Activated CD4-positive, alpha-beta T cell treated with anti-CD3 and anti-CD28 coated beads, Interleukin-2, amount 50 U/mL, for 4 hours (primary cell): ENCODE results near the gene SMARCAL1.

Source experiments
- DNase-seq, 2 experiments: peaks; one replicate each; pipeline ENCODE4 v3.0.0-alpha.2; 2020

Gene SMARCAL1

DNA sequence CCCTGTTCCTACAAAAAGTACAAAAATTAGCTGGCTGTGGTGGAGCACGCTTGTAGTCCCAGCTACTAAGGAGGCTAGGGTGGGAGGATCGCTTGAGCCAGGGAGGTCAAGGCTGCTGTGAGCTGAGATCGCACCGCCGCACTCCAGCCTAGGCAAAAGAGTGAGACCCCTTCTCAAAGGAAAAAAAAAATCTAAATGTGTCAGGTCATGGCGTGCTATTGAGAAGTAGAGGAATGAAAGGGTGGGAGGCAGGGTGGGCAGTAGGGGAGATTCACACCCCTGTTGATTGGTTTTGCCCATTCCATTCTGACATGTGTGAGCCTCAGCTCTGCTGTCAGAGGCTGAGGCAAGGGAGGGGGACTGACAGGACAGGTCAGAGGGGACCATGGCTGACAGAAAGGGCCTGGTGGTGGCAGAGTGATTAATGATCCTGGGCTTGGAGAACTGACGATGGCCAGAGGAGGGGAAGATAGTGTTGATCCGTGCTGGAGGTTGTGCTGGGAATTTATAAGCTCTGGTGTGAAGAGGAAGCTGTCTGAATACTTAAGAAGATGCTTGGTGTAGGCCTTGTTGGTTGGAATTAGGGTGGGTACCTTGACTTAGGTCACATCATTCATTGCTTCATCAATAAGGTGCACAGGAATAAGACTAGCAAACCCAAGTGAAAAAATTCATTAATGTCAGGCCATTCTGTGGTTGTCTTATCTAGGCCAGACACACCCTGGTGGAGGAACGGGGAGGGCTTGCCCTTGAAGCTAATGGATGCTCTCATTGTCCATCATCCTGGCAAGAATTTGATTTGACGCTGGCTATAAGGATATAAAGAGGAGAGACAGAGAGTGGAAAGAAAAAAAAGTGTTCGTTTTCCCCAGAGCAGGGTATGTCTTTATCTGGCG is 19.1 kb upstream of the SMARCAL1 start:
- no peak for DNase-seq

DNA sequence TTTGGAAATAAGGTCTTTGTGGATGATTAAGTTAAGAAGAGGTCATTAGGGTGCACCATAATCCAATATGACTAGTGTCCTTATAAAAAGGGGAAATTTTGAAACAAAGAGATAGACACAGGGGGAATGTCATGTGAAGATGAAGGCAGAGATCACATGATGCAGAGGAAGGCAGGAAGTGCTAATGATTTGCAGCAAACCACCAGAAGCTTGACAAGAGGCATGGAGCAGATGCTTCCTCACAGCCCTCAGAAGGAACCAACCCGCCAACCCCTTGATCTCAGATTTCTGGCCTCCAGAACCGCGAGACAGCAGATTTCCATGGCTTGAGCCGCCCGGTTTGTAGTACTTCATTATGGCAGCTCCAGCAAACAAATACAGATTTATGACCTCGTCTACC is 17.4 kb upstream of the SMARCAL1 start:
- DNase-seq: no peak

DNA sequence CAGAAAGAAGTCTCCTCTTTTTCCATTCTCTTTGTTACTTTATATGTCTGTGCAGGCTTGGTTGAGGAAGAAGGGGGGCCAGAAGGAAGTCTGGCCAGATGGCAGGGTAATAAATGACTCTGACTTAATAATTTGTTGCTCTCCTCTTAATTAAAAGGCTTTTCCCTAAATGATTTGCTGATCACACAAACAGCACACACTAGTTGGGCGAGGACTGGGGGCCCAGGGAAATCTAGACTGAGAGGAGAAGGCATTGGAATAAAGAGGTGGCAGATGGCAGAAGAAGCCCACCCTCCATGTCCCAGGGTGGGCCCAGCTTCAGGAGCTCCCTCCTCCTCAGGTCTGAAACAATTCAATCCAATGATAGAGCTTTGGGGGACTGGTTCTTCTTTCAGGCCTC is 12.7 kb upstream of the SMARCAL1 start:
- DNase-seq: no peak

DNA sequence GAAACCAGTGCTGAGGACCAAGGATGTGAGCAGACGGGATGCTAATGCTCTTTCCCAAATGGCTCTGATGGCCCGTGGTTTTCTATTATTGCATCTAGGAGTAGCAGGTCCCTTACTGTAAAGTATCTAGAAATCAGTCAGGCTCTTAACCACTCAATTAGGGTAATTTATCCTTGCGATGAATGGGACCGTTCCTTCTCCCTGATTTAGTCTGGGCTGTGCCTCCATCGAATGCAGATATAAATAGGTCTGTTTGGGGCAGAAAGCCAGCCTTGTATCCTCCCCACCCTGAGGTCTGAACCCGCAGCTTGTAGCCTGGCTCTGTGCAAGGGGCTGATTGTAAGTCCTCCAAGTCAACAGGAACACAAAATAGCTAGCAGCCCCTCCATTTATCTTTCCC is 9.5 kb upstream of the SMARCAL1 start:
- DNase-seq: no peak

DNA sequence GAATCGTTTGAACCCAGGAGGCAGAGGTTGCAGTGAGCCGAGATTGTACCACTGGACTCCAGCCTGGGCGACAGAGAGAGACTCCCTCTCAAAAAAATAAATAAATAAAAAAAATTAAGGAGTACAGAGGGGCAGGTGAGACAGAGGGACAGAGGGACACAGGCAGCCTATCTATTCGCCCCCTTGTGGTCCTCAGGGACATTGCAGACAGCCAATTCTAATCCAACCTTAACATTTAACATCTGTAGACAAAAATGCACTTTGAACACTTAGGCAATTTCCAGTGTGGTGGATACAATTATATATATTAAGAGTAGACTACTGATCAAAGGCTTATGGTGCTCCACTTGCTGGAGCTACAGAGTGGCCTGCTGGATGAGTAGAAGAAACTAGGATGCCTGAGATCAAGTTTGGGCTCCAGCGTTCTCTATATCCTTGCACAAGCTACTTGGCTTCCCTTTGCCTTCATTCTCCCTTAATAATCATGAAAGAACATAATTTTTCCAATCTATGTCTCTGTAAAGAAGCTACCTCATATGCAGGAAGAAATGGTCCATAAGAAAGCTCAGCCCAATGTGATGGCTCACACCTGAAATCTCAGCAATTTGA is 8.2 kb upstream of the SMARCAL1 start:
- DNase-seq: peak; percentile 37 to 43

DNA sequence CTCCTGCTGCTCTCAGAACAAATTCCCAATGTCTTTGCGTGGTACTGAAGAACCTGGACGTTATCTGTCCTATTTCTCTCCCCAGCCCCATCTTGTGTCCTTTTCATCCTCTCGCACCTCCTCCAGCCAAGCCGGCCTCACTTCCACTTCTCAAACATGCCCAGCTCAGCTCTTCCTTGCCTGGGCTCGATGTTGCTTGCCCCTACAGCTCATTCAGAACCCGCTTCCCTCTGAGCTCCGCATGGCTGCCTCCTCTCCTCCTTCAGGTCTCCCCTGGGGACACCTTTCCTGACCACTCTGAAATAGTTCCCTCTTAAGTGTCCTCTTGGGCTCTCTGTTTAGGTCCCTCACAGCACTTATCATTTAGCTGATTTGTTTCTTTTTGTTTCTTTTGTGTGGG is 6.7 kb upstream of the SMARCAL1 start:
- DNase-seq: no peak

DNA sequence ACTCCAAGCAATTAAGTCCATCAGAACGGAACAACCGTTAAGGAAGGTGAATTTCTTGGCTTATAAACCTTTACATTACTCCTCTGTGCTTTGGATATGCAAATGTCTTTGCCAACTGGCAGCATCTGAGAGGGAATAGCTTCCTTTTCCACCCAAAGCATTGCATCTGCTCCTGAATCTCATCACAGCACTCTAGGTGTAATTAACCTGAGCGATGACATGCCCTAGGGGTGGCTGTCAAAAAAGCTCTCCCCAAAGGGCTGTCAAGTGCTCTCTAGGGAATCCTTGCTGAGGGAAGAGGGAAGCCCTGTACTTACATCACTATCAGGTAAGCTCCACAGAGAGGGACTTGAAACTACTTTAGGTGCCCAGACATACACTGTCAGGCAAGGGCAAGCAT is 5.5 kb upstream of the SMARCAL1 start:
- DNase-seq: no peak

DNA sequence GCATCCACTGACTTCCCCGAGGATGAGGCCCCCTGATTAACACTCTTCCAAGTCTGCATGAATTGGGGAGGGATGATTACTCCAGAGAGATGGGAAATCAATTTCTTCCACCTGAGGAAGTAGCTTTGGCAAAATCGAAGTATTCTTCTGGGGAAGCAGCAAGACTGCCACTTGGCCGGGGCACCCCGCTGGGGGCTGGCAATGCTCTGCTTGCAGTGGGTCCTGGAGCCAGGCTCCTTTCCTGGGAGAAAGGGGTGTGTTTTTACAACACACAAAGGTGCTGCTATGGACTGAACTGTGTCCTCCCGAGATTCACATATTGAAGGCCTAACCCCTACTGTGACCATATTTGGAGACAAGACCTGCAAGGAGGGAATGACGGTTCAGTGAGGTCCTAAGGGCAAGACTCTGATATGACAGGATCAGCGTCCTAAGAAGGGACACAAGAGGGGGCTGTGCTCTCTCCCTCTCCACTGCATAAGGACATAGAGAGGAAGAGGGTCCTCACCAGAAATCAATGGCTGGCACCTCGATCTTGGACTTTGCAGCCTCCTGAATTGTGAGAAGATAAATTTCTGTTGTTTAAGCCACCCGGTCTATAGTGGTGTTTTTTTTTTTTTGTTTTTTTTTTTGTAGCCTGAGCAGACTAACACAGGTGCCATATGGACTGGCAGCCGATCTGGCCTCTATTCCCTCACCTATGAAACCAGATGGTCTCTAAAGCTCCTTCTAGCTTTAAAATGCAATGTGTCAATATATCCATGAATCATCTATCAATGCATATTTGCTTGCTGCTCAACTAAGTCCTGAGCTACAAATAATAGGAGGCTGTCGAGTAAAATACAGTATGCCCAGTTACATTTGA is 3.6 kb upstream of the SMARCAL1 start:
- no peak for DNase-seq

DNA sequence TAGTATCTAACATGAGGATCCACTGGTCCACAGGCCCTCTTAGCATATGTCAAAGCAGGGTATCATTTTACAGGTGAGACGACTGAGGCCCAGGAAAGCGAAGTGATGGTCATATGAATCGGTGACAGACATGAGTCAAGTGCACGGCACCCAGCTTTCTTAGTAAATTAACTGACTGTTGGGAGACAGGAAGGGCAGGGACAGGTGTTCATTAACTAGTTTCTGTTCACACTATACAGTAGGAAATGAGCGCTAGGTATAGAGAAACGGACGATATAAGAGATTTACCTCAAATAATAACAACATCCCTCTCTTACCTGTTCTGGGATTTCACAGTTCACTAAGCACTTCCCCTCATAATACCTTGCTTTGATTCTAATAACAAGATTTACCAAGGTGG is 1.7 kb upstream of the SMARCAL1 start:
- no peak for DNase-seq

DNA sequence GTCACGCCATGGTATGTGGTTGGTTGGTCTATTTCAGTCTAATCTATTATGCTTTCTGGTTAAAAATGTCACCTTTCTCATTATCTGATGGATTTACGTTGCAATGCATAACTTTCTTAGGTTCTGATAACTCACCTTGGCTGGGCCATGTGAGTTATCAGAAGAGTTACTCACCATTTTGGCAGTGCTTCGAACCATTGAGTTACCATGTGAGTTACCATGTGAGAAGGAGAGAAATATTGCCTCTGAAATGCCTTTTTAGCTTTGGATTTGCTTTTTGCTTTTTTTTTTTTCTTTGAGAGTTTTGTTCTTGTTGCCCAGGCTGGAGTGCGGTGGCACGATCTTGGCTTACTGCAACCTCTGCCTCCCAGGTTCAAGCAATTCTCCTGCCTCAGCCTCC is 1.6 kb downstream of the SMARCAL1 start:
- DNase-seq: no peak

DNA sequence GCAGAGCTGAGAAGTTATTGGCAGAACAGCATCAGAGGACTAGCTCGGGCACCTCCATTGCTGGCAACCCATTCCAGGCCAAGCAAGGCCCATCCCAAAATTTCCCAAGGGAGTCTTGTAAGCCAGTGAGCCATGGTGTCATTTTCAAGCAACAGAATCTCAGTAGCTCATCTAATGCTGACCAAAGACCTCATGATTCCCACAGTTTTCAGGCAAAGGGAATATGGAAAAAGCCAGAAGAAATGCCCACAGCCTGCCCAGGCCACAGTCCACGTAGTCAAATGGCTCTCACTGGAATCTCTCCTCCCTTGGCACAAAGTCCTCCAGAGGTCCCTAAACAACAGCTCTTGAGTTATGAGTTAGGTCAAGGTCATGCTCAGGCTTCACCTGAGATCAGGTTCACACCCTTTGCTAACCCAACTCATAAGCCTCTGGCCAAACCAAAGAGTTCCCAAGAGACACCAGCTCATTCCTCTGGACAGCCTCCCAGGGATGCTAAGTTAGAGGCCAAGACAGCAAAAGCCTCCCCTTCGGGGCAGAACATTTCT is 2.6 kb downstream of the SMARCAL1 start:
- DNase-seq: no peak

DNA sequence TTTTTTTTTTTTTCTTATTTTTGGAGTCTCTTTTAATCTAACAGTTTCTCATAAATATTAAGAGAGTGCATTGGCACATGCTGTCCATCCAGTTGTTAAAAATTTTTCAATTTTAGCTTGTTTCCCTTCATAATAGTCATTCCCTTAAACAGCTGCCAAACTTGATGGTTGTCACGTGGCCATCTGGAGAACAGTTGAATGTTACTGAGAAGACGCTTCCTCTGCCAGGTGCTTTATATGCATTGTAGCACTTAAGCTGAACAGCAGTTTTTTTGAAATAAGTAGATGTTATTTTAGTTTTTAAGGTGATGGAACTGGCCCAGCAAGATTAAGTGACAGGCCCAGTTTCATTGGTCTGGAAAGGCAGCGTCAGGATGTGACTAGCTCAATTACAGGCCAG is 3.3 kb downstream of the SMARCAL1 start:
- no peak for DNase-seq

DNA sequence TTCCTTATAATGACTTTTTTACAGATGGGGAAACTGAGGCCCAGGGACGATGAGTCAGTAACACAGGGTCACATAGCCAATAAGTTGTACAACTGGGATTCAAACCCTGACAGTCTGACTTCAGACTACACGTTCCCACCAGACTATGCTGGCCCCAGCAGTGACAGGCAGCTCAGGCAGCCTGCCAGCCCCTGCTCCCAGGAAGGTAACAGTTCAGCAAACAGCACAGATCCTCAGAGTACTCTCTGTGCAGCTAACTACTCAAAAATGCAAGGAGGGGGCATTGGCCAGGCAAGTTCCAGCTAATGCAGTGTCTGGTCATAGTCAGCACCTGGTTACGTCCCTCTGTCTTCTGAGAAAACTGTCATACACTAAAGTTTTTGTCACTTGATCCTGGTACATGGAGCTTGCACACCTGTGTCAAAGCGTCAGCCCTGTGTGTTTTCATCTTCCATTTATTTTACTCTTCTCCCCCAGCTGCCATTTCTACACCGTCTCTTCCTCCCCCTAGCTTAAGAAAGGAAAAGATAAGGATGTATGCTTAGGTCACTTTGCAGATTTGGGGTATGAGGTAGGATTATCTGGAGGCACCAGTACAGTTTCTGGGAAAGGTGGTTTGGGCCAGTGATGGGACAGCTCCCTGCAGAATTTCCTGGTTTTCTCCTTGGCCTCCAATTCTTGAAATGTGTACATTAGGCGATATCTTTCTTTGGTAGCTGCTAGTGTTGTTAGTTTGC is 4.5 kb downstream of the SMARCAL1 start:
- DNase-seq: no peak

DNA sequence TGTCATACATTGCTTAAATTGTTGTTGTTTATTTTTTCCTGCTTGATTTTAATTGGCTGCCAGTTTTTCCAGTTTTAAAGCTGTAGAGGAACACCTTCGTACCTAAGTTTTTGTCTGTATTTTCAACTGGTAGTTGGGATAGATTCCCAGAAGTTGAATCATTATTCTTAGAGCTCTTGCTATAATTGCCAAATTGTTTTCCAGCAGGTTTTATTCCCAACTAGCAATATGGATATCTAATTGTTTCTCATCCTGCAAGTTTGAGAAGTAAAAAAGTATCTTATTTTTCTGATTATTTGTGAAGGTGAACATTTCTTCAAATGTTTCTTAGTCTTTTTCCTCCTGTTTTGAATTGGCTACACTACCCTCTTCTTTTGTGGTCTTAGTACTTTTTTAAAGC is 6.7 kb downstream of the SMARCAL1 start:
- DNase-seq: no peak

DNA sequence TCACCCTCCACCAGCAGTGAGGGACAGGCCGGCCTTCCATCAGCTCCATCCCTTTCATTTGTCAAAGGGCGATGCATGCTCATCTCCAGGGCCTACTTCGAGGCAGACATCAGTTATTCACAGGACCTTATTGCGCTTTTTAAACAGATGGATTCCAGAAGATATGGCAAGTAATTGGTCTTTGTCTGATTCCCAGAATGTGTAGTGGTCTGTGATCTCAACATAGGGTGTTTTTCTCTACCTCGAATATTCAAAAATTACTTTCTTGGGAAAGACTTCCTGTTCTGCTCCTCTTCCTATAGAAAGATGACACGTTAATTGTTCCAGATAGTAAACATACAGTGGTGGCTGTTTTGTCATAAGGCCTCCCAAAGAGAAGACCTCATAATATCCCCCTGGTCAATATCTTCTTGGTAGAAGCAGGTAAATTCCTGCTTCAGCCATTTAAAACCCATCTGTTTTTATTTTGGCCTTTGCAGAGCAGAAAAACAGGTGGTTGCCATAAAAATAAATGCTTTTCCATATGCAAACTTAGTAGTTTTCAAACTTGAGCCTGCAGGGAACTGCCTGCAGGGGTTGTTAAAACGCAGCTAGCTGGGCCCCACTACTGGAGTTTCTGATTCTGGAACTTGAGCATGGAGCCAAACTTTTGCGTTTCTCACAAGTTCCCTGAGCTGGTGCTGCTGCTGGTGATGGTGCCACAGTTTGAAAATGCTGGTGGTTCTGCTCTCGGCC is 8.2 kb downstream of the SMARCAL1 start:
- no peak for DNase-seq

DNA sequence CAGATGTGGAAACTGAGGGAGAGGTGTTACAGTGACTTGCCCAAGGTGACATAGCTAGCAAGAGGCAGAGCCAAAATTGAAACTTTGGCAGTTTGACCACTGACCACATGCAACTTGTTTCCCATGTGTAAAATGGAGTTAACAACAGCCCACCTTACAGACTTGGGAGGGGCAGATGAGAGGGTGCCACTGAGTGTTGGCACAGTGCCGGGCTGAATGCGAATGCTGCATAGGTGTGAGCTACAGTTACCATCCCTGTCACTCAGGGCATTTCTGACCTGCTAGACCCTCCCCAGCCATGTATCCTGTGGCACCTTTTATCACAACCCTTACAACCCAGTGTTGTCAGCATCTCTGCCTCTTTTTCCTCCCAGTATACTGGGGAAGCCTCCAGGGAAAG is 10.8 kb downstream of the SMARCAL1 start:
- DNase-seq: no peak

DNA sequence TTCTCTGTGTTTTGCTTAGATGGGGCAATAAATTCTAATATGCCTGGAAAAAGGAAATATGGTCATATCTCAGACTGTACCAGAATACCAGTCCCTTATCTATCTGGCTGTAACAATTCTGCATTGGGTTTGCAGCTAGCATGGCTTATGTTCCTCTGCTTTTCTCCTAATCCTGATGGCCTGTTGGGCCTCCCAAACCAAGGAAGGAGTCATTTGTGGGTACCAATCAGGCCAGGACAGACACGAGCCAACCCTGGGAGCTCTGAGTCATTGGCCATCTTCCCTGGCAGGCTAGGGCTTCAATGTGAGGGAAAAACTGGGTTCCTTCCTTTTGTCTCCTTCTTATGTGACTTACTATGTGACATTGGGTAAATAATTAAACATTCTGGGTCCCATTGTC is 12.0 kb downstream of the SMARCAL1 start:
- DNase-seq: no peak

DNA sequence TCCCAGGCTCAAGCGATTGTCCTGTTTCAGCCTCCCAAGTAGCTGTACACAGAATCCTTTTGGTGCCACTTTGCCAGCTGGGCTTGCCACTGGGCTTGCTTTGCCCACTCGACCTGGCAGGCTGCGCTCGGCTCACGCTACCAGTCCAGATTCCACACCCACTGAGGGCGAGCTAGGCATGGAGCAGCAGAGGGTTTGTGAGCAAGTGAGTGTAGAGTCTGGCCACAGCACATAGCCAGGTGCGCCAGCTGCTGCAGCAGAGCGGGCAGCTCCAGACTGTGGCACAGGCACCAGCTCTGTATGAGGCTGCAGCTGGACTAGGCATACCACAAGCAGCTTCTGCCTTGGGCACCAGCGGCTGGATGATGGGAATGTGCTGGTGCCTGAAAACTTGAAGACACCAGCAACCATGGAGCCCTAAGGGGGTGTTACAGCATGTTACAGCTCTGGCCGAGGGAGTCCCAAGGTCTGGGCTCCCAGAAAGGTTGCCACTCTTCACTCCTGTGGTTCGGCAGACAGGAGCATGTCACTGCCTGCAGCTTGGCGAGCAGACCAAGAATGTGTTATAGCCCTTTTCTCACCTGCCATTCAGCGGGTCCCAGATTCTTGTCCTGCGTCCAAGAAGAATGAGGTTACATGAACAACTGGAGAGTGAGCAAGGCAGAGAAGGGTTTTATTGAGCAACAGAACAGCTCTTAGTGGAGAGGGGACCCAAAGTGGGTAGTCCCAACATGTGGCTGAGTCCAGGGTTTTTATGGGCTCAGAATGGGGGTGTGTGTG is 12.9 kb downstream of the SMARCAL1 start:
- no peak for DNase-seq

DNA sequence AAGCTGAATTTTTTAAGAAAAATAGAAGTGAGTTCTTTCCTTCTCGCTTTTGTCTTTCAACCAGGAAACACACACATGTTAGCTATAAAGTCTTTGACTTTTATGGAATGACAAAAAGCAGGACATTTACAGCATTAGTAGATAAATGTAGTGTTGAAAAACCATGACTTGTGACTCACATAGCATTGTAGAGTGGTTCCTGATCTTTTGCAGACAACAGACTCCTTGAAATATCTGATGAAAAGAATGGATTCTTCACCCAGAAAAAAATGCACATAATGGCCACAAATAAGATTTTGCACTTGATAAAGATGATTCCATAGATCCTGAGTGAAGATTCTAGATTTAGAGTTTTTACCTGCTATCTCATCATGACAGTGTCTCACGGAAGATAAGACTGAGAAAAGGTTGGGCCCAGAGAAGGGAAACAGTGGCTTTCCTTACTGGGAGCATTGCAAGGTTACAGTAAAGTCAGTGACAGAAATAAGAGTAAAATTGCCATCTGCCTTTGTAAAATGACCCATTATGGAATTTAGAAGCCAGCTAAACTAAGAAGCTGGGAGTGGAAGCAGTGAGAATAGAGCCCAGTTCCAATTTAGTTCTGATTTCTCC is 14.0 kb downstream of the SMARCAL1 start:
- DNase-seq: no peak

DNA sequence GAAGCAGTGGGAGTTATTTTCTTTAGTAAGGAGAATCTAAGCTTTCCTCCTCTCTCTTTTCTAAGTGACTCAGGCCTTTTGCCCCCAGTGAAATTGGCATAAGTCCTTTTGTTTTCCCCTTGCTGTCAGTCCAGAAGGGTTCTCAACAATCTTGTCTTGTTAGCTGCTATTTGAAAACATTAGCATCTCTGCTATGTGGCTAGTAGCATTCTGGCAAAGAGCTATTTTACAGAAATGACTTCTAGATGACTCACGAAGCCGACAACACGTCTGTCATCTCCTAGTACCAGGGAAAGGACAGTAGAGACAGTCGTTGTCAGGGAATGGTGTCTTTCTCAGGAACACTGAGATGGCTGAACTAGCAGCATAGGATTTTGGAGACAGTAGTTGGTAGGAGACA is 14.7 kb downstream of the SMARCAL1 start:
- no peak for DNase-seq
